Esophagus muscularis mucosa (tissue), 4 donors: ENCODE results near the gene PER3. TPM values are rescaled to one million over a fixed set of nuclear protein-coding genes. Genes with fewer than 3 reads are reported as not detected.

ENCODE experiments used
- DNase-seq: peaks from one replicate; pipeline ENCODE4 v3.0.0-alpha.2; 2017; ENCODE audit errors: extremely low spot score
- H3K27ac ChIP-seq, 4 donors: fragments of 200-600 bp; sonication (generic); replicated peaks in 1 of 4; 1 replicate in 3 of 4; 2 replicates in 1 of 4; pipeline ENCODE4 v1.5.1; 2016 to 2019; ENCODE audit warnings: mild to moderate bottlenecking in 1 of 4
- H3K27me3 ChIP-seq, 4 donors: fragments of 200-600 bp; sonication (generic); one replicate each; pipeline versions ENCODE4 v1.5.1 to v1.6.0; 2016 to 2019
- H3K36me3 ChIP-seq, 4 donors: fragments of 200-600 bp; sonication (generic); one replicate each; pipeline ENCODE4 v1.5.1; 2016 to 2019
- H3K4me1 ChIP-seq, 4 donors: fragments of 200-600 bp; sonication (generic); one replicate each; pipeline ENCODE4 v1.5.1; 2016 to 2019
- H3K4me3 ChIP-seq, 4 donors: fragments of 200-600 bp; sonication (generic); 1 replicate in 2 of 4; 2 replicates in 2 of 4; pipeline ENCODE4 v1.5.1; 2016 to 2019; ENCODE audit warnings: mild to moderate bottlenecking in 4 of 4, moderate library complexity in 1 of 4
- H3K9me3 ChIP-seq, 4 donors: fragments of 200-600 bp; sonication (generic); 1 replicate in 3 of 4; 2 replicates in 1 of 4; pipeline ENCODE4 v1.5.1; 2016 to 2019
- EP300 ChIP-seq: sonication (generic); formaldehyde crosslinking; IDR thresholded peaks from one replicate; pipeline ENCODE4 v1.6.1; 2017; ENCODE audit warnings: antibody characterized with exemption
- POLR2A ChIP-seq: fragments of 450-650 bp; IDR thresholded peaks from one replicate; pipeline ENCODE4 v1.6.1; 2017; ENCODE audit warnings: antibody characterized with exemption, moderate library complexity, mild to moderate bottlenecking, low read depth
- POLR2AphosphoS5 ChIP-seq, 2 donors: sonication (generic); formaldehyde crosslinking; IDR thresholded peaks; one replicate each; pipeline ENCODE4 v1.6.1; 2017; ENCODE audit warnings: antibody characterized with exemption in 2 of 2
- WGBS: methylation state at CpG from one replicate; pipeline ENCODE4 v1.1.5; 2018; 5-methylcytosine and 5-hydroxymethylcytosine counted together
- intact Hi-C: fragments of 100-400 bp; cut with DNase I; formaldehyde crosslinking; loops from one replicate; pipeline ENCODE4 v1.15.1; 2023
- total RNA-seq, 4 donors: library from RNA; depleted of rRNA; stranded (reverse); fragments of >200 nt; gene quantifications; one replicate each; pipeline versions ENCODE4 v1.1.0 to v1.2.1, GENCODE V29; 2016
- TF ChIP-seq, protein P1 (sequence below), 3 experiments: fragments of 200-600 bp in 2 of 3; fragments of 450-650 bp in 1 of 3; sonication (generic) in 2 of 3; IDR thresholded peaks; one replicate each; pipeline ENCODE4 v1.5.1; 2017 to 2019; ENCODE audit warnings: antibody characterized with exemption in 3 of 3, mild to moderate bottlenecking in 2 of 3, moderate library complexity in 1 of 3

The PER3 gene
- total RNA-seq, 4 donors from 2014 or later = 25.8 to 45.8 (median 42.6) TPM

DNA sequence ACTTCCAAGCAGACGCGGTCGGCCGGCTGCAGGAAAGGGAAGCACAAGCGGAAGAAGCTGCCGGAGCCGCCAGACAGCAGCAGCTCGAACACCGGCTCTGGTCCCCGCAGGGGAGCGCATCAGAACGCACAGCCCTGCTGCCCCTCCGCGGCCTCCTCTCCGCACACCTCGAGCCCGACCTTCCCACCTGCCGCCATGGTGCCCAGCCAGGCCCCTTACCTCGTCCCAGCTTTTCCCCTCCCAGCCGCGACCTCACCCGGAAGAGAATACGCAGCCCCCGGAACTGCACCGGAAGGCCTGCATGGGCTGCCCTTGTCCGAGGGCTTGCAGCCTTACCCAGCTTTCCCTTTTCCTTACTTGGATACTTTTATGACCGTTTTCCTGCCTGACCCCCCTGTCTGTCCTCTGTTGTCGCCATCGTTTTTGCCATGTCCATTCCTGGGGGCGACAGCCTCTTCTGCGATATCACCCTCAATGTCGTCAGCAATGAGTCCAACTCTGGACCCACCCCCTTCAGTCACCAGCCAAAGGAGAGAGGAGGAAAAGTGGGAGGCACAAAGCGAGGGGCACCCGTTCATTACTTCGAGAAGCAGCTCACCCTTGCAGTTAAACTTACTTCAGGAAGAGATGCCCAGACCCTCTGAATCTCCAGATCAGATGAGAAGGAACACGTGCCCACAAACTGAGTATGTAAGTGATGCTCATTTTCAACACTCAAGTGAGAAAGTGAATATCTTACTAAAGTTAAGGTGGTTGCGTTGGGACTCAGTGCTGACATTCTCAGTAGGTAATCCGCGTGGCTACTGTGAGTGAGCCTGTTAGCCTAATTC, 43.2 kb downstream of the PER3 start:
- peaks cover 0 to 42% (median 33%) of the 10 kb centered on the region in 4 donors for H3K4me1 ChIP-seq
- no peaks in the 10 kb centered on the region for H3K9me3 ChIP-seq
- no peaks in the 10 kb centered on the region for H3K27me3 ChIP-seq
- peak overlapping the region; percentile 31 to 50 (median 32) for H3K4me3 ChIP-seq
- no peak for TF ChIP-seq POLR2AphosphoS5 (IDR thresholded peaks at IDR 0.05)
- TF ChIP-seq, protein P1, sequence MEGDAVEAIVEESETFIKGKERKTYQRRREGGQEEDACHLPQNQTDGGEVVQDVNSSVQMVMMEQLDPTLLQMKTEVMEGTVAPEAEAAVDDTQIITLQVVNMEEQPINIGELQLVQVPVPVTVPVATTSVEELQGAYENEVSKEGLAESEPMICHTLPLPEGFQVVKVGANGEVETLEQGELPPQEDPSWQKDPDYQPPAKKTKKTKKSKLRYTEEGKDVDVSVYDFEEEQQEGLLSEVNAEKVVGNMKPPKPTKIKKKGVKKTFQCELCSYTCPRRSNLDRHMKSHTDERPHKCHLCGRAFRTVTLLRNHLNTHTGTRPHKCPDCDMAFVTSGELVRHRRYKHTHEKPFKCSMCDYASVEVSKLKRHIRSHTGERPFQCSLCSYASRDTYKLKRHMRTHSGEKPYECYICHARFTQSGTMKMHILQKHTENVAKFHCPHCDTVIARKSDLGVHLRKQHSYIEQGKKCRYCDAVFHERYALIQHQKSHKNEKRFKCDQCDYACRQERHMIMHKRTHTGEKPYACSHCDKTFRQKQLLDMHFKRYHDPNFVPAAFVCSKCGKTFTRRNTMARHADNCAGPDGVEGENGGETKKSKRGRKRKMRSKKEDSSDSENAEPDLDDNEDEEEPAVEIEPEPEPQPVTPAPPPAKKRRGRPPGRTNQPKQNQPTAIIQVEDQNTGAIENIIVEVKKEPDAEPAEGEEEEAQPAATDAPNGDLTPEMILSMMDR (IDR thresholded peaks at IDR 0.05) = no peak
- no peak for TF ChIP-seq POLR2A
- TF ChIP-seq EP300 = no peak
- H3K36me3 ChIP-seq = peaks cover 38 to 85% (median 65%) of the 10 kb centered on the region in 4 donors
- WGBS = 80% methylated on average over 39 of the region's 39 CpGs
- H3K27ac ChIP-seq = peak overlapping the region in 3 of 4 donors; percentile 53 to 63 (median 54)
- intact Hi-C loops = no loop called here
- DNase-seq = no peak

DNA sequence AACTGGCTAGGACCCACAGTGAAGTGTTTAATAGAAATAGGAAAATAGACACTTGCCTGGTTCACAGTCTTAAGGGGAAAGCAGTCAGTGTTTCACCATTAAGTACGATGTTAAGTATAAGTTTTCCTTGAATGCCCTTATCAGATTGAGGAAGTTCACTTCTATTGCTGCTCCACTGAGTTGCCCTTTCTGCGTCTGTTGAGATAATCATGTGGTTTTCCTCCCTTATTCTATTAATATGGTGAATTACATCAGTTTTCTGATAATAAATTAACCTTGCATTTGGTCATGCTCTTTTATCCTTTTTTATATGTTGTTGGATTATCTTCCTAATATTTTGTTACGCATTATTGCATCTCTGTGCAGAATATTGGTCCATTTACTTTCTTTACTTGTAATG, 47.4 kb downstream of the PER3 start:
- Histone ChIP-seq H3K27me3 (no peaks in the 10 kb centered on the region), H3K27ac (peak overlapping the region in 2 of 4 donors; percentile 6 to 44), H3K36me3 (peaks cover 29 to 73% (median 53%) of the 10 kb centered on the region in 4 donors)

DNA sequence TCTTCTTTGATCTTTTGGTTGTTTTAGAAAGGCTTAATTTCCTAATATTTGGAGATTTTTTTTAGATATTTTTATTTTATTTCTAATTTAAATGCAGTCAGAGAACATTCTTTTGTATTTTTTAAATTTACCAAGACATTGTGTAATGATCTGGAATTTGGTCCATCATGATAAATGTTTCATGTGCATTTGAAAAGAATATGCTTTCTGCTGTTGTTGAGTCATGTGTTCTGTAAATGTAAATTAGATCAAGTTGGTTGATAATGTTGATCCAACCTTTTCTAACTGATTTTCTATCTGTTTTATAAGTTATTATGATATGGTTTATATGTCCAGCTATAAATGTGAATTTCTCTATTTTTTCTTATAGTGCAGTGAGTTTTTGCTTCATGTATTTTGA, 48.9 kb downstream of the PER3 start:
- no peak for TF ChIP-seq POLR2AphosphoS5 (IDR thresholded peaks at IDR 0.05)
- TF ChIP-seq, protein P1 (IDR thresholded peaks at IDR 0.05) = no peak
- TF ChIP-seq EP300 = no peak
- no peak for TF ChIP-seq POLR2A
- Histone ChIP-seq H3K4me1 (peaks cover 0 to 51% (median 34%) of the 10 kb centered on the region in 4 donors), H3K4me3 (no peak overlapping the region), H3K27ac (no peak overlapping the region), H3K36me3 (peaks cover 35 to 73% (median 53%) of the 10 kb centered on the region in 4 donors), H3K27me3 (no peaks in the 10 kb centered on the region), H3K9me3 (no peaks in the 10 kb centered on the region)
- intact Hi-C loops = no loop called here
- no peak for DNase-seq

More for the DNA sequence above, 47.4 kb downstream of the PER3 start:
- DNase-seq = no peak
- WGBS = 65% methylated on average over 3 of the region's 3 CpGs
- Histone ChIP-seq H3K4me3 (no peak overlapping the region), H3K4me1 (peaks cover 0 to 57% (median 35%) of the 10 kb centered on the region in 4 donors), H3K9me3 (no peaks in the 10 kb centered on the region)
- intact Hi-C loops = no loop called here
- TF ChIP-seq POLR2A = no peak
- no peak for TF ChIP-seq EP300
- no peak for TF ChIP-seq POLR2AphosphoS5 (IDR thresholded peaks at IDR 0.05)
- TF ChIP-seq, protein P1 (IDR thresholded peaks at IDR 0.05) = no peak

DNA sequence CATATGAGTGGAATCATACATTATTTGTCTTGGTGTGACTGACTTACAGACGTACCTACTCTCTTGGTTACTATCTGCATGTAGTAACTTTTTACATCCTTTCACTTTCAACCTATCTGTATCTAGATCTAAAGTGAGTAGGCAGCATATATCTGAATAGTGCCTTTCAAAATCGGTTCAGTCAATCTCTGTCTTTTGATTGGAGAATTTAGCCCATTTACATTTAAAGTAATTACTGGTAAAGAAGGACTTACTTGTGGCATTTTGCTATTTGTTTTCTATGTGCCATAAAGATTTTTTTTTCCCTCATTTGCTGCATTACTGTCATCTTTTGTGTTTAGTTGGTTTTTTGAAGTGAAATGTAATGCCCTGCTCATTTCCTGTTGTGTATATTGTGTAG, 54.6 kb downstream of the PER3 start:
- intact Hi-C loops = no loop called here
- H3K9me3 ChIP-seq = peaks cover 0 to 13% (median 3%) of the 10 kb centered on the region in 4 donors
- no peak overlapping the region for H3K4me3 ChIP-seq
- no peak for TF ChIP-seq POLR2A
- TF ChIP-seq EP300 = no peak
- TF ChIP-seq POLR2AphosphoS5 (IDR thresholded peaks at IDR 0.05) = no peak
- TF ChIP-seq, protein P1 (IDR thresholded peaks at IDR 0.05) = no peak
- H3K27me3 ChIP-seq = no peaks in the 10 kb centered on the region
- H3K4me1 ChIP-seq = peaks cover 0 to 2% (median 0%) of the 10 kb centered on the region in 4 donors
- no peak overlapping the region for H3K27ac ChIP-seq
- 100% methylated on average over 2 of the region's 2 CpGs for WGBS
- peaks cover 71 to 99% (median 92%) of the 10 kb centered on the region in 4 donors for H3K36me3 ChIP-seq
- no peak for DNase-seq
